ENCODE results near the gene URB2. TPM values are rescaled to one million over a fixed set of nuclear protein-coding genes. Genes with fewer than 3 reads are reported as not detected.
A peak's percentile ranks its signal among the peaks of the same experiment; 100 is the strongest.

URB2 gene
- polyA plus RNA-seq, 1 donor, result 6.7 TPM

- no peaks in the 10 kb centered on the region for H3K27me3 ChIP-seq (ENCODE audit: control insufficient read depth, insufficient read depth, low read length)
- WGBS (ENCODE audit: insufficient coverage, low lambda C conversion rate), result 93% methylated on average over 3 of the region's 6 CpGs
- H3K4me3 ChIP-seq (ENCODE audit: low read length), result no peak overlapping the region
- H3K27ac ChIP-seq (ENCODE audit: low read length), result no peak overlapping the region
- H3K4me1 ChIP-seq (ENCODE audit: control insufficient read depth, insufficient read depth, low read length), result no peaks in the 10 kb centered on the region
- peaks cover 59% of the 10 kb centered on the region for H3K36me3 ChIP-seq (ENCODE audit: control insufficient read depth, insufficient read depth, low read length)
- DNase-seq, result no peak
- no peaks in the 10 kb centered on the region for H3K9me3 ChIP-seq (ENCODE audit: control insufficient read depth, low read depth, low read length)
These were observed 18.1 kb downstream of the URB2 start for GRCh38 chr1:229643996-229644745.

GRCh38 chr1:229645324-229645993 is 19.4 kb downstream of the URB2 start:
- Histone ChIP-seq H3K27me3 (ENCODE audit: control insufficient read depth, insufficient read depth, low read length) (no peaks in the 10 kb centered on the region), H3K4me1 (ENCODE audit: control insufficient read depth, insufficient read depth, low read length) (no peaks in the 10 kb centered on the region), H3K9me3 (ENCODE audit: control insufficient read depth, low read depth, low read length) (no peaks in the 10 kb centered on the region), H3K27ac (ENCODE audit: low read length) (no peak overlapping the region), H3K36me3 (ENCODE audit: control insufficient read depth, insufficient read depth, low read length) (peaks cover 61% of the 10 kb centered on the region), H3K4me3 (ENCODE audit: low read length) (no peak overlapping the region)
- 87% methylated on average over 3 of the region's 15 CpGs for WGBS (ENCODE audit: insufficient coverage, low lambda C conversion rate)
- no peak for DNase-seq

GRCh38 chr1:229648406-229648805 is 22.4 kb downstream of the URB2 start:
- H3K27me3 ChIP-seq (ENCODE audit: control insufficient read depth, insufficient read depth, low read length), result no peaks in the 10 kb centered on the region
- DNase-seq, result no peak
- H3K36me3 ChIP-seq (ENCODE audit: control insufficient read depth, insufficient read depth, low read length), result peaks cover 74% of the 10 kb centered on the region
- no peaks in the 10 kb centered on the region for H3K4me1 ChIP-seq (ENCODE audit: control insufficient read depth, insufficient read depth, low read length)
- H3K9me3 ChIP-seq (ENCODE audit: control insufficient read depth, low read depth, low read length), result no peaks in the 10 kb centered on the region
- H3K27ac ChIP-seq (ENCODE audit: low read length), result no peak overlapping the region
- H3K4me3 ChIP-seq (ENCODE audit: low read length), result no peak overlapping the region
- WGBS (ENCODE audit: insufficient coverage, low lambda C conversion rate), result 100% methylated on average over 1 of the region's 4 CpGs

GRCh38 chr1:229650045-229650444 is 24.0 kb downstream of the URB2 start:
- no CpG with 5 or more reads among the region's 4 CpGs for WGBS (ENCODE audit: insufficient coverage, low lambda C conversion rate)
- Histone ChIP-seq H3K4me1 (ENCODE audit: control insufficient read depth, insufficient read depth, low read length) (no peaks in the 10 kb centered on the region), H3K27ac (ENCODE audit: low read length) (no peak overlapping the region), H3K9me3 (ENCODE audit: control insufficient read depth, low read depth, low read length) (no peaks in the 10 kb centered on the region), H3K27me3 (ENCODE audit: control insufficient read depth, insufficient read depth, low read length) (no peaks in the 10 kb centered on the region), H3K36me3 (ENCODE audit: control insufficient read depth, insufficient read depth, low read length) (peaks cover 72% of the 10 kb centered on the region), H3K4me3 (ENCODE audit: low read length) (no peak overlapping the region)
- no peak for DNase-seq

- Histone ChIP-seq H3K27me3 (ENCODE audit: control insufficient read depth, insufficient read depth, low read length) (no peaks in the 10 kb centered on the region), H3K4me1 (ENCODE audit: control insufficient read depth, insufficient read depth, low read length) (no peaks in the 10 kb centered on the region), H3K9me3 (ENCODE audit: control insufficient read depth, low read depth, low read length) (no peaks in the 10 kb centered on the region), H3K27ac (ENCODE audit: low read length) (no peak overlapping the region), H3K4me3 (ENCODE audit: low read length) (no peak overlapping the region), H3K36me3 (ENCODE audit: control insufficient read depth, insufficient read depth, low read length) (peaks cover 66% of the 10 kb centered on the region)
- DNase-seq, result no peak
- WGBS (ENCODE audit: insufficient coverage, low lambda C conversion rate), result no CpG with 5 or more reads among the region's 3 CpGs
These were observed 25.5 kb downstream of the URB2 start for GRCh38 chr1:229651546-229651945.

- Histone ChIP-seq H3K36me3 (ENCODE audit: control insufficient read depth, insufficient read depth, low read length) (peaks cover 66% of the 10 kb centered on the region), H3K27ac (ENCODE audit: low read length) (no peak overlapping the region), H3K9me3 (ENCODE audit: control insufficient read depth, low read depth, low read length) (no peaks in the 10 kb centered on the region), H3K4me3 (ENCODE audit: low read length) (no peak overlapping the region), H3K27me3 (ENCODE audit: control insufficient read depth, insufficient read depth, low read length) (no peaks in the 10 kb centered on the region), H3K4me1 (ENCODE audit: control insufficient read depth, insufficient read depth, low read length) (no peaks in the 10 kb centered on the region)
- no CpG with 5 or more reads among the region's 1 CpG for WGBS (ENCODE audit: insufficient coverage, low lambda C conversion rate)
- no peak for DNase-seq
These were observed 27.4 kb downstream of the URB2 start for GRCh38 chr1:229653420-229653819.

GRCh38 chr1:229655781-229656180 is 29.7 kb downstream of the URB2 start:
- H3K4me3 ChIP-seq (ENCODE audit: low read length), result no peak overlapping the region

GRCh38 chr1:229657993-229658755 is 32.1 kb downstream of the URB2 start:
- Histone ChIP-seq H3K36me3 (ENCODE audit: control insufficient read depth, insufficient read depth, low read length) (peaks cover 45% of the 10 kb centered on the region), H3K9me3 (ENCODE audit: control insufficient read depth, low read depth, low read length) (no peaks in the 10 kb centered on the region), H3K27ac (ENCODE audit: low read length) (no peak overlapping the region), H3K4me3 (ENCODE audit: low read length) (no peak overlapping the region), H3K4me1 (ENCODE audit: control insufficient read depth, insufficient read depth, low read length) (no peaks in the 10 kb centered on the region), H3K27me3 (ENCODE audit: control insufficient read depth, insufficient read depth, low read length) (no peaks in the 10 kb centered on the region)
- DNase-seq, result no peak
- no CpG with 5 or more reads among the region's 2 CpGs for WGBS (ENCODE audit: insufficient coverage, low lambda C conversion rate)

More at GRCh38 chr1:229655781-229656180, 29.7 kb downstream of the URB2 start:
- no peaks in the 10 kb centered on the region for H3K9me3 ChIP-seq (ENCODE audit: control insufficient read depth, low read depth, low read length)
- no peak for DNase-seq
- H3K27me3 ChIP-seq (ENCODE audit: control insufficient read depth, insufficient read depth, low read length), result no peaks in the 10 kb centered on the region
- peaks cover 59% of the 10 kb centered on the region for H3K36me3 ChIP-seq (ENCODE audit: control insufficient read depth, insufficient read depth, low read length)
- WGBS (ENCODE audit: insufficient coverage, low lambda C conversion rate), result no CpG with 5 or more reads among the region's 5 CpGs
- H3K27ac ChIP-seq (ENCODE audit: low read length), result no peak overlapping the region
- H3K4me1 ChIP-seq (ENCODE audit: control insufficient read depth, insufficient read depth, low read length), result no peaks in the 10 kb centered on the region

GRCh38 chr1:229661022-229661877 is 35.2 kb downstream of the URB2 start:
- Histone ChIP-seq H3K9me3 (ENCODE audit: control insufficient read depth, low read depth, low read length) (no peaks in the 10 kb centered on the region), H3K27me3 (ENCODE audit: control insufficient read depth, insufficient read depth, low read length) (no peaks in the 10 kb centered on the region), H3K4me3 (ENCODE audit: low read length) (no peak overlapping the region), H3K36me3 (ENCODE audit: control insufficient read depth, insufficient read depth, low read length) (peaks cover 29% of the 10 kb centered on the region), H3K4me1 (ENCODE audit: control insufficient read depth, insufficient read depth, low read length) (no peaks in the 10 kb centered on the region), H3K27ac (ENCODE audit: low read length) (no peak overlapping the region)
- DNase-seq, result peak; percentile 53 to 59
- no CpG with 5 or more reads among the region's 19 CpGs for WGBS (ENCODE audit: insufficient coverage, low lambda C conversion rate)

- WGBS (ENCODE audit: insufficient coverage, low lambda C conversion rate), result no CpG with 5 or more reads among the region's 8 CpGs
- Histone ChIP-seq H3K9me3 (ENCODE audit: control insufficient read depth, low read depth, low read length) (no peaks in the 10 kb centered on the region), H3K4me1 (ENCODE audit: control insufficient read depth, insufficient read depth, low read length) (no peaks in the 10 kb centered on the region), H3K36me3 (ENCODE audit: control insufficient read depth, insufficient read depth, low read length) (peaks cover 25% of the 10 kb centered on the region), H3K27me3 (ENCODE audit: control insufficient read depth, insufficient read depth, low read length) (no peaks in the 10 kb centered on the region), H3K4me3 (ENCODE audit: low read length) (no peak overlapping the region), H3K27ac (ENCODE audit: low read length) (no peak overlapping the region)
- no peak for DNase-seq
These were observed 35.9 kb downstream of the URB2 start for GRCh38 chr1:229661897-229662296.
